HG03060 (cell line): ENCODE data around the gene CARD16.
"Not testable (repeated sequence)": the region's sequence is repeated elsewhere in the genome, so short reads cannot be mapped to it uniquely, and the experiment has no call there.

ENCODE experiments used
- ATAC-seq: cut with Tn5 transposase; IDR thresholded peaks from one replicate; pipeline ENCODE4 v1.9.1; 2021; ENCODE audit warnings: low read depth, moderate number of reproducible peaks; ENCODE audit not compliant: unreplicated experiment

The CARD16 gene

GRCh38 chr11:105044557-105045524 lies at the start of gene CARD16:
TSS of gene CARD16 (minus strand) at chr11:105045335. CDS start at chr11:105045297, 38 bp downstream.
- ATAC-seq, result peak; percentile 99

DNA sequence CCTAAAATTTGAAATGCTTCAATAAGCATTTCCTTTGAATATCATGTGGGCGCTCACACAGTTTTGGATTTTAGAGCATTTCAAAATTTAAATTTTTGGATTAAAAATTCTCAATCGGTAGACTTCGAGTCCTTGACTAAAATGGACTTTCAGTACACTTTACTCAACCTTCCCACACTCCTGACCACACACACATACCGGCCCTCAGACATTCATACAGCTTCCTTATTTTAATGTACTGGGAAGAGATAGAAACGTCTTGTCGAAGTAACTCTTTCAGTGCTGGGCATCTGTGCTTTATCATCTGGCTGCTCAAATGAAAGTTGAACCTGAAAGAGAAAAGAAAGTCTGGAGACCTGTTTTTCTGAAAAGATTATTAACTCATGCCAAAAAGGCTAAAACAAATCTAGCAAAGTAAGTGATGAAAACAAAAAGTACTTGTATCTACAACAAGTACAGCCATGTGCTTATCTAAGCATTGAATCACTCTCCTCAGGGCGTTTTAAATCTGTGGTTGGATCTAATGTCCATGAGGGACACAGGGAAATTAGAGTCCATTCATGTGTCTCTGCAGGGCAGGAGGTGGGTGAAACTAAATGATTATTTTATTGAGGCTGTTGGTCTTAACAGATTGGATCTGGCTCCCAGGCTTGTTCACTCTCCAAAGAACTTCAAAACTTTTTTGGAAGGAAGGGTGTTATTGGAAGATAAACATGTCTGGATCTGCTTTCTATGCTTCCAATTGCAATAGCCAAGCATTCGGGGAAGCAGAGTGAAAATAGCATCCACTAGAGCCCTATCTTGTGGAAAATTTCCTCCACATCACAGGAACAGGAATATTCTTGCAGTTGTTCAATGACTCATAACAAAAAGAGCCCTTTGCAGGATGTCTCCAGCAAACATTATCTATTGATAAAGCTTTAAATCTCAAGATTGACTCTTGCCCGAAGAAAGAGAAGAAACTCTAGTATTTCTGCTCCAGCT lies 47.4 kb upstream of the CARD16 start:
- ATAC-seq, result no peak

DNA sequence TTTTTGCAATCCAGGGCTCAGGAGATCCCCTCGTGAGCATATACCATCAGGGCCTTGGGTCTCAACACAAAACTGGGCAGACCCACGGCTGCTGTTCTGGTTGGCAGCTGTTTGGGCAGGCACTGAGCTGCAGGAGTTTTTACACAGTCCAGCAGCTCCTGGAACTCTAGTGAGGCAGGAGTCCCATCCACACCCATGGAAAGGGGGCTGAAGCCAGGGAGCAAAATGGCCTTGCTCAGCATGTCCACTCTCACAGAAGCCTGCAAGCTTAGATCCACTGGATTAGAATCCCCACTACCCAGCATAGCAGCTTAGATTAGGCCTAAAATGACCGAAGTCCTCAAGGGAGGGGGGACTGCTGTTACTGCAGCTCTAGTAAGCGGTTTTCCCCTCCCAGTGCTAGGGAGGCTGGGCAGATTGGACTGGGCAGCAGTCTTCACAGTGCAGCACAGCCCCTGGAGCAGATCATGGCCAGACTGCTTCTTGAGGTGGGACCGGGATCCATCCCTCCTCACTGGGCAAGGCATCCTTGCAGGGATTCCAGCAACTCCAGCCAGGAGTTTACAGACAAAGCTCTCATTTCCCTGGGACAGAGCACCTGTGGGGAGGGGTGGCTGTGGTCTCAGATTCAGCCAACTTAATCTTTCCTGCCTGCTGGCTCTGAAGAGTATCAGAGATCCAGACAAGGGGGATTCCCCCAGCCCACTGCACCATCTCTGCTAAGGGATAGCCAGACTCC lies 36.4 kb upstream of the CARD16 start:
- ATAC-seq, result no peak

- ATAC-seq, result not testable (repeated sequence)
Observed at GRCh38 chr11:105080171-105080906, 35.2 kb upstream of the CARD16 start.

GRCh38 chr11:105078283-105078682 lies 33.1 kb upstream of the CARD16 start:
- no peak for ATAC-seq

- peak; percentile 47 for ATAC-seq
Observed at GRCh38 chr11:105077141-105077790, 32.1 kb upstream of the CARD16 start.

- no peak for ATAC-seq
Observed at GRCh38 chr11:105074166-105074530, 29.0 kb upstream of the CARD16 start.

- ATAC-seq, result no peak
Observed at GRCh38 chr11:105073456-105074165, 28.5 kb upstream of the CARD16 start.

DNA sequence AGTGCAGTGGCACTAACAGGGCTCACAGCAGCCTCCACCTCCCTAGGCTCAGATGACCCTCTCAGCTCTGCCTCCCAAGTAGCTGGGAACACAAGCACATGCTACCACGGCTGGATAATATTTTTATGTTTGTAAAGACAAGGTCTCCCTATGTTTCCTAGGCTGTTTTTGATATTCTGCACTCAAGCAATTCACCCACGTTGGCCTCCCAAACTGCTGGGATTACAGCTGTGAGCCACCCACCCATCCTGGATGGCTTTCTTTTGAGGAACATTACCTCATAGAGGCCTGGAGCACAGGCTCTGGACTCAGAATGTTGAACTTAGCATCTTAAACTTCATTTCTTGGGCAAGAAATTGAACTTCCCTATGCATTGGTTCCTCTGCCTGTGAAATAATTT lies 26.9 kb upstream of the CARD16 start:
- not testable (repeated sequence) for ATAC-seq

- ATAC-seq, result no peak
Observed at GRCh38 chr11:105071089-105071732, 26.1 kb upstream of the CARD16 start.

DNA sequence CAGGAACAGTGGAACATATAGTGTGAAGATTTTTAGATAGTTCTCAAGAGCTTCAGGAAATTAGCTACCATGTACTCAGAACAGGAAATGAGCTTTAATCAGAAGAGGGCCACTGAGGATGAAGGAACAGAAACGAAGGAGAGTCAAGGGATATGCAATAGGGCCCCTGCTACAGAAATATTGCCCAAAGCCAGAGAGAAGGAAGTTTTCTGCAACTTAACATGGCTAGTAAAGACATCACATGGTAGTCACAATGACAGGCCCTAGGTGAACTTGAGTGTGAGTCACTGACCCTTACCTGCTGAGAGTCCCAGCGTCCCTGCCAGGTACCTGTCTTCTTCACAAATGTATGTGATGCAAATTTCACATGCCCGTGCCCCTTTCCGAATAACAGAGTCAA lies 25.2 kb upstream of the CARD16 start:
- no peak for ATAC-seq

DNA sequence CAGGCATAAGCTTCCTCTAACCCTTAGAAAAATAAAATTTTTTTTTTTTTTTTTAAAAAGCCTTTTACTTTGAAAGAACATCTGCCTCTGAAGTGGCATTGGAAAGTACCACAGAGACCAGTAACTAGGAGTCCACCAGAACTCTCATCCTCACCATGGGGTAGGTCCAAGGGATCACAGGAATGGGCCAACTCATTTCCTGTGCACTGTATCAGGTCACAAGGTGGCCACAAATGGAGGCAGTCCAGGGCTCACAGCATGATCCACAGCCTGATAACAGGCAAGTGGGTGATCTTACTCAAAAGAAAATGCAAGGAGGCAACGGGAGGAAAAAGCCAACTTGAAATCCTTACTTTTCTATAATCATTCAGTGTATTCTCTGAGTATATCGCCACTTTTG lies 24.6 kb upstream of the CARD16 start:
- ATAC-seq, result not testable (repeated sequence)

DNA sequence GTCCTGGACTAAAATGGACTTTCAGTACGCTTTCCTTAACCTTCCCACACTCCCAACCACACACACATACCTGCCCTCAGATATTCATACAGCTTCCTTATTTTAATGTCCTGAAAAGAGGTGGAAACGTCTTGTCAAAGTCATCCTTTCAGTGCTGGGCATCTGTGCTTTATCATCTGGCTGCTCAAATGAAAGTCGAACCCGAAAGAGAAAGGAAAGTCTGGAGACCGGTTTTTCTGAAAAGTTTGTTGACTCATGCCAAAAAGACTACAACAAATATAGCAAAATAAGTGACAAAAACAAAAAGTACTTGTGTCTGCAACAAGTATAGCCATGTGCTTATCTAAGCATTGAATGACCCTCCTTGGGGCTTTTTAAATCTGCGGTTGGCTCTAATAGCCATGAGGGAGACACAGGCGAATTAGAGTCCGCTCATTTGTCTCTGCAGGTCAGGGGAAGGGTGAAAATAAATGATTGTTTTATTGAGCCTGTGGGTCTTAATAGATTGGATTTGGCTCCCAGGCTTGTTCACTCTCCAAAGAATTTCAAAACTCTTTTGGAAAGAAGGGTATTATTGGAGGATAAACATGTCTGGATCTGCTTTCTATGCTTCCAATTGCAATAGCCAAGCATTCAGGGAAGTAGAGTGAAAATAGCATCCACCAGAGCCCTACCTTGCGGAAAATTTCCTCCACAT lies 18.3 kb upstream of the CARD16 start:
- not testable (repeated sequence) for ATAC-seq

DNA sequence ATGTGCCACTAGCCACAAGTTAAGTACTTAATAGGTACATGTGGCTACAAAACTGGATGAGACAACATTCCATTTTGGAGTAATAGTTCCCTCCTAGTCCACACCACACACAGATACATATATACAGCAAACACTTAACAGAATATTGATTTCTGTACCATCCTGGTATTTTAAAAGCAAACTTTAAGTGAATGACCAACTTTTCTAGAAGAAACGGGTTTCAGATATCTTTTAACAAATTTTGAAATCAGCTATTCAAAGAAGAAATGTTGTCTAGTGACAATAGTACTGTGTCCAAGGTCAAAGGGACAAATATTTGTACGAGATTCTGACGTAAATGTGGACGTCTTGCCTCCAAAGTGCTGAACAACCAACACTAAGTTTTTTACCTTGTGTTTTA lies 12.3 kb upstream of the CARD16 start:
- ATAC-seq, result no peak

GRCh38 chr11:105056446-105056845 lies 11.3 kb upstream of the CARD16 start:
- ATAC-seq, result no peak

DNA sequence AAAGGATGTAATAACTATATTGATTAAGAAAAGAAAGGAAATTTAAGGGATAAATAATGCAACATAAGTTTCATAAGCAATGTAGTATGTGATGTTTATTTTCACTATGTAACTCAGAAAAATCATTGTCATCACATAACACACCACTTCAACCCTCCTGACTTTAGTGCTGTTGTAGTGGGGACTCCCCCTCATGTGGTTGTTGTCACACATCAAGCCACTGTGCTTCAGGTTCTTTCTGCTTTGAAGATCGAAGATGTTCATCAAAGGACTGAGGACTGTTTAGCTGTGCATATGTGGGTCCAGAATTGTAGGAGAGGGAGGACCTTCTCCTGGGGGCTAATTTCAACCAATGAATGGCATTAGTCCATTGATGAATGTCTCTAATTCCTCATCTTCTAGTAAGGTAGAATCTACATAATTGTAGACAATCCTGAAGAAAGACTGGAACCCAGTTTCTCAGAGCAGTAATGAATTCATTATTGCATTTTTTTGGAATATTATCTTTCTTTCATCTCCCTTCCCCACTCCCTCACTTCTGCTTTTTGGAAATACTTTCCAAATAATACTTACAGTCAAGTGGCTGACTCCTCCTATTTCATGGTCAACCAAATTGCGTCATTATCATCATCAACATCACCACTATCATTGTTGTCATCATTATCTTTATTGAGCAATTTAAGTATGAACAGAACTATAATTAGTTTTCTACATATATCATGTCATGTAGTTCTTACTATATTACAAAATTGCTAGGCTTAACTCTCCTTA lies 9.8 kb upstream of the CARD16 start:
- ATAC-seq, result no peak

DNA sequence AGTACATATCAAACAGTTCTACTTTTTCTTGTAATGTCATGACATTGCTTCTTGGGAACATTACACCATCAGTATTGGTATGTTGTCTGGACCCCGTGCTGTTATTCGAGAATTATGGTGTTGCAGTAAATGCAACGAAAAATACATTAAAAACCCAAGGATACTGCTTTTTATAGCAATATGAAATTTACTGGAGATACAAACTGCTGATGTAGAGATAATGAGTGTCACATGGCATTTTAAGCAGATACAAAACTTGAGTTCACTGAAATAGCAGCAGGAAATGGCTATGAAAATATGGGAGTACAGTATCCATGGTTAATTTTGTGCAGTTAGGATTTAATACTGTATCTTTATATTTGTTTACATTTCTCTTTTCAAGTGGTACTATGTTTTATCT lies 7.4 kb upstream of the CARD16 start:
- no peak for ATAC-seq
